GM18498 (cell line): ENCODE data around the gene GNAL.
"Not testable (repeated sequence)": the region's sequence is repeated elsewhere in the genome, so short reads cannot be mapped to it uniquely, and the experiment has no call there.

Experiments
- ATAC-seq: cut with Tn5 transposase; IDR thresholded peaks from one replicate; pipeline ENCODE4 v1.9.1; 2021; ENCODE audit warnings: mild to moderate bottlenecking, moderate library complexity; ENCODE audit not compliant: unreplicated experiment

Gene GNAL

GRCh38 chr18:11668441-11669169, 20.5 kb upstream of the GNAL start:
- ATAC-seq, result no peak

GRCh38 chr18:11669271-11669947, 19.7 kb upstream of the GNAL start:
- ATAC-seq, result no peak

- no peak for ATAC-seq
Observed at GRCh38 chr18:11669948-11670275, 19.2 kb upstream of the GNAL start.

- no peak for ATAC-seq
Observed at GRCh38 chr18:11671156-11671555, 17.9 kb upstream of the GNAL start.

GRCh38 chr18:11672198-11672597, 16.9 kb upstream of the GNAL start:
- ATAC-seq, result no peak

- no peak for ATAC-seq
Observed at GRCh38 chr18:11672846-11673454, 16.1 kb upstream of the GNAL start.

GRCh38 chr18:11673560-11673959, 15.5 kb upstream of the GNAL start:
- ATAC-seq, result no peak

- no peak for ATAC-seq
Observed at GRCh38 chr18:11674119-11674518, 14.9 kb upstream of the GNAL start.

GRCh38 chr18:11676386-11676785, 12.7 kb upstream of the GNAL start:
- no peak for ATAC-seq

- ATAC-seq, result no peak
Observed at GRCh38 chr18:11676867-11677266, 12.2 kb upstream of the GNAL start.

GRCh38 chr18:11678211-11678610, 10.9 kb upstream of the GNAL start:
- no peak for ATAC-seq

GRCh38 chr18:11689669-11690565, 853 bp downstream of the GNAL start:
- ATAC-seq, result peak; percentile 49

GRCh38 chr18:11690660-11691059, 1.6 kb downstream of the GNAL start:
- not testable (repeated sequence) for ATAC-seq

- ATAC-seq, result no peak
Observed at GRCh38 chr18:11695736-11696135, 6.7 kb downstream of the GNAL start.

- ATAC-seq, result no peak
Observed at GRCh38 chr18:11696451-11696850, 7.4 kb downstream of the GNAL start.

- ATAC-seq, result no peak
Observed at GRCh38 chr18:11700876-11701275, 11.8 kb downstream of the GNAL start.

GRCh38 chr18:11710578-11710977, 21.5 kb downstream of the GNAL start:
- ATAC-seq, result no peak

- ATAC-seq, result no peak
Observed at GRCh38 chr18:11713756-11714155, 24.7 kb downstream of the GNAL start.

- ATAC-seq, result no peak
Observed at GRCh38 chr18:11714244-11714918, 25.3 kb downstream of the GNAL start.

GRCh38 chr18:11716767-11717315, 27.8 kb downstream of the GNAL start:
- ATAC-seq, result not testable (repeated sequence)
